Measurements from ENCODE around the gene PGLYRP3. TPM values are rescaled to one million over a fixed set of nuclear protein-coding genes. Genes with fewer than 3 reads are reported as not detected.

Gene PGLYRP3
- total and polyA plus RNA-seq, 2 donors (not counting 3 experiments of a cell fraction or from before 2014, with no cell fraction given), result not detected

- TF ChIP-seq MYC (IDR thresholded peaks at IDR 0.05; ENCODE audit: low read depth, low read length), result no peak
- no peak for TF ChIP-seq MAX (IDR thresholded peaks at IDR 0.05; ENCODE audit: insufficient read depth, insufficient read length)
- no peak for TF ChIP-seq POLR2A (IDR thresholded peaks at IDR 0.05; ENCODE audit: low read depth, low read length)
- TF ChIP-seq JUN (IDR thresholded peaks at IDR 0.05; ENCODE audit: borderline replicate concordance, insufficient read depth, insufficient read length, low read depth), result no peak
- no peak for TF ChIP-seq GATA2 (IDR thresholded peaks at IDR 0.05; ENCODE audit: insufficient read depth, insufficient read length, low read depth, low read length)
- TF ChIP-seq, protein P1, sequence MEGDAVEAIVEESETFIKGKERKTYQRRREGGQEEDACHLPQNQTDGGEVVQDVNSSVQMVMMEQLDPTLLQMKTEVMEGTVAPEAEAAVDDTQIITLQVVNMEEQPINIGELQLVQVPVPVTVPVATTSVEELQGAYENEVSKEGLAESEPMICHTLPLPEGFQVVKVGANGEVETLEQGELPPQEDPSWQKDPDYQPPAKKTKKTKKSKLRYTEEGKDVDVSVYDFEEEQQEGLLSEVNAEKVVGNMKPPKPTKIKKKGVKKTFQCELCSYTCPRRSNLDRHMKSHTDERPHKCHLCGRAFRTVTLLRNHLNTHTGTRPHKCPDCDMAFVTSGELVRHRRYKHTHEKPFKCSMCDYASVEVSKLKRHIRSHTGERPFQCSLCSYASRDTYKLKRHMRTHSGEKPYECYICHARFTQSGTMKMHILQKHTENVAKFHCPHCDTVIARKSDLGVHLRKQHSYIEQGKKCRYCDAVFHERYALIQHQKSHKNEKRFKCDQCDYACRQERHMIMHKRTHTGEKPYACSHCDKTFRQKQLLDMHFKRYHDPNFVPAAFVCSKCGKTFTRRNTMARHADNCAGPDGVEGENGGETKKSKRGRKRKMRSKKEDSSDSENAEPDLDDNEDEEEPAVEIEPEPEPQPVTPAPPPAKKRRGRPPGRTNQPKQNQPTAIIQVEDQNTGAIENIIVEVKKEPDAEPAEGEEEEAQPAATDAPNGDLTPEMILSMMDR (IDR thresholded peaks at IDR 0.05; ENCODE audit: extremely low read depth in 1 of 2, insufficient read depth in 1 of 2, low read depth in 1 of 2, low read length in 2 of 2), result no peak
- no peak for TF ChIP-seq POLR2AphosphoS5 (IDR thresholded peaks at IDR 0.05; ENCODE audit: insufficient read depth, low read depth, low read length)
- no peak for TF ChIP-seq EZH2 (IDR thresholded peaks at IDR 0.05; ENCODE audit: borderline replicate concordance, low read depth, low read length, severe bottlenecking)
- DNase-seq (ENCODE audit: low read depth, low spot score), result no peak
- Histone ChIP-seq H3K27ac (ENCODE audit: insufficient read depth, low read depth, low read length) (no peak overlapping the region), H3K9me3 (replicated peaks; ENCODE audit: control insufficient read depth, insufficient read depth, low read length) (no peaks in the 10 kb centered on the region), H3K9me1 (replicated peaks; ENCODE audit: control insufficient read depth, extremely low read depth, insufficient read depth, low read length) (no peaks in the 10 kb centered on the region), H3K9ac (replicated peaks; ENCODE audit: extremely low read depth, insufficient read depth, low read length) (no peak overlapping the region), H3K4me1 (ENCODE audit: control insufficient read depth, extremely low read depth, insufficient read depth, low read length) (no peaks in the 10 kb centered on the region), H3K27me3 (ENCODE audit: control insufficient read depth in 2 of 2, insufficient read depth in 2 of 2, low read length in 2 of 2) (no peaks in the 10 kb centered on the region), H2AFZ (ENCODE audit: low read depth, low read length) (no peak overlapping the region), H3K79me2 (ENCODE audit: control insufficient read depth, insufficient read depth, low read length) (no peaks in the 10 kb centered on the region), H3K36me3 (ENCODE audit: control insufficient read depth in 2 of 2, extremely low read depth in 1 of 2, insufficient read depth in 2 of 2, low read length in 2 of 2) (no peaks in the 10 kb centered on the region), H3K4me2 (ENCODE audit: insufficient read depth, low read length) (no peak overlapping the region), H4K20me1 (replicated peaks; ENCODE audit: control insufficient read depth, extremely low read depth, insufficient read depth, low read length) (no peaks in the 10 kb centered on the region), H3K4me3 (replicated peaks in 1 of 3; ENCODE audit: insufficient read depth in 1 of 3, low read depth in 1 of 3, low read length in 3 of 3) (no peak overlapping the region)
- no peak for FAIRE-seq
- ChIA-PET POLR2A (no interaction called here), CTCF (no interaction called here)
- no TSS peak for BruUV-seq (replicated peaks)
- intact Hi-C loops (cut with micrococcal nuclease) (no loop called here), dilution Hi-C loops (cut with MboI; ENCODE audit: extremely low pct_ligation_motif_present, low sequenced_read_pairs) (no loop called here)
These were observed 19.8 kb downstream of the PGLYRP3 start for GRCh38 chr1:153292740-153293479.
